GM18909 (cell line): ENCODE results near the gene LDLRAD4.
"Not testable (repeated sequence)": the region's sequence is repeated elsewhere in the genome, so short reads cannot be mapped to it uniquely, and the experiment has no call there.

Experiments
- ATAC-seq: cut with Tn5 transposase; IDR thresholded peaks from one replicate; pipeline ENCODE4 v1.9.1; 2021; ENCODE audit warnings: mild to moderate bottlenecking; ENCODE audit not compliant: unreplicated experiment, poor library complexity

Gene LDLRAD4

GRCh38 chr18:13589316-13589715 lies 370.8 kb downstream of the LDLRAD4 start:
- ATAC-seq, result no peak

DNA sequence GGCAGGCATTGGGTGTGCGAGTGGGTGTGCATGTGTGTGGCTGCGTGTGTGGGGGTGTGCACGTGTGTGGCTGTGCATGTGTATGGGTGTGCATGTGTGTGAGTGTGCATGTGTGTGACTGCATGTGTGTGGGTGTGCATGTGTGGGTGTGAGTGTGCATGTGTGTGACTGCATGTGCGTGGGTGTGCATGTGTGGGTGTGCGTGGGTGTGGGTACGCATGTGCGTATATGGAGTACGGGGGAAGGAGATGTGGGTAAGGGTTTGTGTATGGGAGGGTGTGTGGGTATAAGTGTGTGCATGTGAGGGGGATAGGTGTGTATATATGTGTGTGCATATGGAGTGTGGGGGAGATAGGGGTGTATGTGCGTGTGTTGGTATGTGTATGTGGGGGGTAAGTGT lies 371.4 kb downstream of the LDLRAD4 start:
- no peak for ATAC-seq

- no peak for ATAC-seq
Measured at GRCh38 chr18:13592246-13592645, 373.7 kb downstream of the LDLRAD4 start.

- ATAC-seq, result no peak
Measured at GRCh38 chr18:13594551-13594950, 376.0 kb downstream of the LDLRAD4 start.

DNA sequence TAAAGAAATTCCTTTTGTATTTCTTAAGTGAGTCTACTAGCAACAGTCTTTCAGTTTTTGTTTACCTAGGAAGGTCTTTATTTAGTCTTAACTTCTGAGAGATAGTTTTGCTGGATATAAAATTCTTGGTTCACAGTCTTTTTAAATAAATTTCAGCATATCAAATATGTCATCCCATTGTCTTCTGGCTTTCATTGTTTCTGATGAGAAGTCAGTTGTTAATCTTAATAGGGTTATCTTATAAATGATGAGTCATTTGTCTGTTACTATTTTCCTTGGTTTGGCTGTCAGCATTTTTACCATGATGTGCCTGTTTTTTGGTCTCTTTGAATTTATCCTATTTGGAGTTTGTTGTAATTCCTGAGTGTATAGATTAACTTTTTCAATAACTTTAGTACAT lies 378.5 kb downstream of the LDLRAD4 start:
- no peak for ATAC-seq

- no peak for ATAC-seq
Measured at GRCh38 chr18:13598591-13598990, 380.0 kb downstream of the LDLRAD4 start.

GRCh38 chr18:13599031-13599430 lies 380.5 kb downstream of the LDLRAD4 start:
- no peak for ATAC-seq

DNA sequence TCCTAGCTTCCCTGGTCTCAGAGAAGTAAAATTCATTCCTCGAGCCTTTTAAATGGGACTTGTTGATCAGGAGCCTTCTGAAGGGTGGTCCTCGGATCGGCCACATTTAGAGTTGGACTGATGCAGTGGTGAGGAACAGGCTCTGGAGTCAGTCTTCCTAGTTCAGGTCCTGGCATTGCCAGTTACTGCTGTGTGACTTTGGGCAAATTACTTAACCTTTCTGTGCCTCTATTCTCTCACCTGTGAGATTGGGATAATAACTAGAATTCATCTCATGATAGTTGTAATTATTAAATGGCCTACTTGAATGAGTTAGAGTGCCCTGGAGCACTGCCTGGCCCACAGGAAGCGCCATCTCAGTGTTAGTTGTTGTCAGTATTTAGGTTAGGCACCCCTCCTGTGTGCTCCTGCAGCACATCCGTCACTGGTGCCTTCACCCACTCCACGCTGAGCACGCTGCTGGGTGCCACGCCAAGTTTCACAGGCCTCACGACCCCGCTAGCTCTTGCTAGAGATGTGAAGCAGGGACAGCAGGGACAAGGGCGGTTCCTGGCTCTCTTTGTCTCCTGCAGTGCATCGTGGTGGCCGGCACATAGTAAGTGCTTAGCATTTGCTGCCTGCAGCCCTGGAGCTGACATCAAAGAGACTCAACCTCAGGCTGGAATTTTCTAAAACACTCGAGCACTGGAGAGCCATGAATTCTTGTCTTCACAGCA lies 384.9 kb downstream of the LDLRAD4 start:
- ATAC-seq, result no peak

GRCh38 chr18:13604786-13605185 lies 386.2 kb downstream of the LDLRAD4 start:
- ATAC-seq, result no peak

GRCh38 chr18:13605477-13605876 lies 386.9 kb downstream of the LDLRAD4 start:
- no peak for ATAC-seq

DNA sequence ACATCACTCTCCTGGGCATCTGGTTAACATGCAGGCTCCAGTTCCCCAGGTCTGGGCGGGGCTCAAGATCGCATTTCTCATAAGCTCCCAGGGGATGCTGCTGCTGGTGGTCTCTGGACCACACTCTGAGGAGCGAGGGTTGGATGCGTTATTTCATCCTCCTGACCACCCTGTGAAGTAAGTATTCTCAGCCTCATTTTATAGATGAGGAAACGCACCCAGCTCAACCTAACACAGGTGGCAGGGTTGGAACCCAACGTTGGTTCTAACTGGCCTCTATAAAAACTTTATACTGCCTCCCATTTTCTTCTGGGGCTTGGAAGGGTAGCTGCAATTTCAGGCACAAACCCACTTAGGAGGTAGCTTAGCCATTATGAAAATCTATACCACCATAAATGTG lies 387.3 kb downstream of the LDLRAD4 start:
- no peak for ATAC-seq

DNA sequence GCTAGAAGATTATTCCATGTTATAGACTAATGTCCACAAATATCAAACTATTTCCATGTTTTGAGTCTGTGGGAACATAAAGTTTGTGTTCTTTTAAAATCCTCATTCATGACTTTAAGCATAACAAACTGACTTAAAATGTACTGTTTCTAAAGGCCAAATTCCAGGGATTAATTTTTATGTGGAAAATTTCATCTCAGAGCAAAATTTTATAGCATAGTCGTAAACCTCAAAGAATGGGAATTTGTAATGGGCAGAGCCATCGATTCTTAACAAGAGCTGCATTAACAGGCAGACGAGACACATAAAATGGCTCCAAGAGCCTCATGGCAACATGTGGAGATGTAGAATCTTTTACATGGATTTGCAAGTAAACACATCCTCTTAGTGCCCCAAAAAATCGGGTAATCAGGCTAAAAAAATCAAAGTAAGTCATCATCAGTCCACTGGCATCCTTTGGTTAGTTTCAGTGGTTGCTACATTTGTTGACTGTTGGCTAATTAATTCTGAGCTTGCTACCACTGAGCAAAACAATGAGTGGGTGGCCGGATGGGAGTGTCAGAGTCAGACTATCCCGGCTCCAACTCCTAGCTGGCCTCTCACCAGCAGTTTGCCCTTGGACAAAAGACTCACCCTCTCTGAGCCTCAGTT lies 388.2 kb downstream of the LDLRAD4 start:
- peak; percentile 29 for ATAC-seq

- not testable (repeated sequence) for ATAC-seq
Measured at GRCh38 chr18:13608024-13608562, 389.5 kb downstream of the LDLRAD4 start.

GRCh38 chr18:13608791-13609532 lies 390.4 kb downstream of the LDLRAD4 start:
- no peak for ATAC-seq

- ATAC-seq, result no peak
Measured at GRCh38 chr18:13610555-13611141, 392.1 kb downstream of the LDLRAD4 start.

- ATAC-seq, result peak; percentile 33
Measured at GRCh38 chr18:13611142-13611600, 392.6 kb downstream of the LDLRAD4 start.

DNA sequence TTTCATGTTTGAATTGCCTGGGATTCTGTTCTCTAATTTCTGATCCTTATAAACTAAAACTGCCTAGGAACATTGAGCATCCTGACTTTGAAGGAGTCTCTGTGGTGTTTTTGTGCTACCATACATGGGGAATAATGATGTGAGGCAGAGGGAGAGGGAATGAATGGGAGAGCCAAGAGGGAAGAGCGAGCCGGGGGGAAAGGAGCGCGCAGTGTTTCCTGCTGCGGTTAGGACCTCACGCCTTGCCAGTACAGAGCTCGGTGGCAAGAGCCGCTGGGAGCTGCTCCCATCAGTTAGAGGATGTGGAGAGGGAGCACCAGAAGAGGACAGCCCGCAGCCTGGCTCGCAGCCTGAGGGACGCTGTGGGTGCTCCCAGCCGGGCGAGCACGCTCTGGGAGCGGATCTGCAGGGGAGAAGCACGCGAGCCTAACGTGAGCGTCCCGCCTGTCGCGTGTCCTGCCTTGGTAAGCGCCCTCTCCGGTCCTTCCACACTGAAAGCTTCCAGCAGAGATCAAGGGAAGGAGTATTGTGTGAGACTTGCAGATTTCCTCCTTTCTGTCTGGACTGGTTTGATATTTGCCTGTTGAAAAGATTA lies 393.1 kb downstream of the LDLRAD4 start:
- peak; percentile 4 for ATAC-seq

GRCh38 chr18:13612196-13612997 lies 393.8 kb downstream of the LDLRAD4 start:
- peak; percentile 73 for ATAC-seq

- ATAC-seq, result no peak
Measured at GRCh38 chr18:13613099-13613498, 394.5 kb downstream of the LDLRAD4 start.
